Smooth muscle cell (in vitro differentiated cells): ENCODE data around the gene MLLT3. TPM values are rescaled to one million over a fixed set of nuclear protein-coding genes. Genes with fewer than 3 reads are reported as not detected.
A peak's percentile ranks its signal among the peaks of the same experiment; 100 is the strongest.
"Not testable (repeated sequence)": the region's sequence is repeated elsewhere in the genome, so short reads cannot be mapped to it uniquely, and the experiment has no call there.

Source experiments
- DNase-seq: peaks from one replicate; lab custom pipeline; 2025; ENCODE audit not compliant: unreplicated experiment; lab: John Stamatoyannopoulos, UW
- H2AFZ ChIP-seq: fragments of 200-600 bp; sonication (generic); 2 replicates; pipeline ENCODE4 v1.6.0; 2016; ENCODE audit warnings: antibody characterized with exemption, low read depth, mild to moderate bottlenecking
- H3F3A ChIP-seq: fragments of 200-600 bp; sonication (generic); 2 replicates; pipeline ENCODE4 v1.6.0; 2017; ENCODE audit warnings: antibody characterized with exemption, low read depth
- H3K27ac ChIP-seq: fragments of 200-600 bp; sonication (generic); 2 replicates; pipeline ENCODE4 v1.5.1; 2016; ENCODE audit warnings: low read depth, mild to moderate bottlenecking
- H3K27me3 ChIP-seq: fragments of 200-600 bp; sonication (generic); 2 replicates; pipeline ENCODE4 v1.6.1; 2016; ENCODE audit warnings: low read depth, mild to moderate bottlenecking
- H3K36me3 ChIP-seq: fragments of 200-600 bp; sonication (generic); 2 replicates; pipeline ENCODE4 v1.5.1; 2016; ENCODE audit warnings: low read depth
- H3K4me1 ChIP-seq: fragments of 200-600 bp; sonication (generic); 2 replicates; pipeline ENCODE4 v1.5.1; 2016; ENCODE audit warnings: low read depth
- H3K4me2 ChIP-seq: fragments of 200-600 bp; sonication (generic); 2 replicates; pipeline ENCODE4 v1.6.0; 2016; ENCODE audit warnings: mild to moderate bottlenecking
- H3K4me3 ChIP-seq: fragments of 200-600 bp; sonication (generic); 2 replicates; pipeline ENCODE4 v1.5.1; 2016; ENCODE audit warnings: mild to moderate bottlenecking
- H3K79me2 ChIP-seq: fragments of 200-600 bp; sonication (generic); 2 replicates; pipeline ENCODE4 v1.6.0; 2016; ENCODE audit warnings: low read depth, mild to moderate bottlenecking
- H3K9ac ChIP-seq: fragments of 200-600 bp; sonication (generic); 2 replicates; pipeline ENCODE4 v1.6.0; 2016; ENCODE audit warnings: low read depth
- H3K9me3 ChIP-seq: fragments of 200-600 bp; sonication (generic); replicated peaks from 2 replicates; pipeline ENCODE4 v1.5.1; 2016; ENCODE audit warnings: low read depth
- H4K20me1 ChIP-seq: fragments of 200-600 bp; sonication (generic); 2 replicates; pipeline ENCODE4 v1.6.0; 2016; ENCODE audit warnings: low read depth
- WGBS: methylation state at CpG from one replicate; pipeline ENCODE4 v1.1.7; 2016; ENCODE audit warnings: low lambda C conversion rate; 5-methylcytosine and 5-hydroxymethylcytosine counted together
- polyA plus RNA-seq: library from polyadenylated mRNA; unstranded; fragments of >200 nt; fragmentation: Nextera tagmentation; extraction: Ambion mirVana; gene quantifications from 2 replicates; pipeline ENCODE4 v1.2.1, GENCODE V29; 2016
- total RNA-seq: library from RNA; depleted of rRNA; stranded (reverse); fragments of >200 nt; gene quantifications from 2 replicates; pipeline ENCODE4 v1.2.3, GENCODE V29; 2014
- TF ChIP-seq, protein P1 (sequence below): fragments of 200-600 bp; sonication (generic); IDR thresholded peaks from 2 replicates; pipeline ENCODE4 v1.5.1; 2017; ENCODE audit warnings: borderline replicate concordance, mild to moderate bottlenecking, antibody characterized with exemption; ENCODE audit not compliant: insufficient read depth, poor library complexity, severe bottlenecking

Gene MLLT3
- total and polyA plus RNA-seq, 2 experiments from 2014 or later = 21.9 to 29.9 TPM

DNA sequence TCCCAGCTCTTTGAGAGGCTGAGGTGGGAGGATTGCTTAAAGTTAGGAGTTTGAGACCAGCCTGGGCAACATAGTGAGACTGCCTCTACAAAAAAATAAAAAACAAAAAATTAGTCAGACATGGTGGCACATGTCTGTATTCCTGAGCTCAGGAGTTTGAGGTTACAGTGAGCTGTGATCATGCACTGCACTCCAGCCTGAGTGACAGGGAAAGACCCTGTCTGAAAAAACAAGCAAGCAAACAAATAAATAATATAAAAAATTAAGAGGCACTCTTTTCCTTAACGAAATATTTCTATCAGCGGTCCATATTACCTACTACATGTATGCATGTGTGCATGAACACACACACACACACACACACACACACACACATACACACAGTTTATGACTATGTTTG is 40.8 kb upstream of the MLLT3 start:
- Histone ChIP-seq H3F3A (no peaks in the 10 kb centered on the region), H3K27me3 (no peaks in the 10 kb centered on the region), H3K9ac (no peak overlapping the region), H3K4me1 (peaks cover 47% of the 10 kb centered on the region), H2AFZ (no peak overlapping the region), H3K4me3 (no peak overlapping the region), H3K4me2 (no peak overlapping the region), H3K36me3 (no peaks in the 10 kb centered on the region), H3K79me2 (peaks cover 73% of the 10 kb centered on the region), H4K20me1 (peaks cover 19% of the 10 kb centered on the region), H3K9me3 (no peaks in the 10 kb centered on the region), H3K27ac (no peak overlapping the region)
- TF ChIP-seq, protein P1, sequence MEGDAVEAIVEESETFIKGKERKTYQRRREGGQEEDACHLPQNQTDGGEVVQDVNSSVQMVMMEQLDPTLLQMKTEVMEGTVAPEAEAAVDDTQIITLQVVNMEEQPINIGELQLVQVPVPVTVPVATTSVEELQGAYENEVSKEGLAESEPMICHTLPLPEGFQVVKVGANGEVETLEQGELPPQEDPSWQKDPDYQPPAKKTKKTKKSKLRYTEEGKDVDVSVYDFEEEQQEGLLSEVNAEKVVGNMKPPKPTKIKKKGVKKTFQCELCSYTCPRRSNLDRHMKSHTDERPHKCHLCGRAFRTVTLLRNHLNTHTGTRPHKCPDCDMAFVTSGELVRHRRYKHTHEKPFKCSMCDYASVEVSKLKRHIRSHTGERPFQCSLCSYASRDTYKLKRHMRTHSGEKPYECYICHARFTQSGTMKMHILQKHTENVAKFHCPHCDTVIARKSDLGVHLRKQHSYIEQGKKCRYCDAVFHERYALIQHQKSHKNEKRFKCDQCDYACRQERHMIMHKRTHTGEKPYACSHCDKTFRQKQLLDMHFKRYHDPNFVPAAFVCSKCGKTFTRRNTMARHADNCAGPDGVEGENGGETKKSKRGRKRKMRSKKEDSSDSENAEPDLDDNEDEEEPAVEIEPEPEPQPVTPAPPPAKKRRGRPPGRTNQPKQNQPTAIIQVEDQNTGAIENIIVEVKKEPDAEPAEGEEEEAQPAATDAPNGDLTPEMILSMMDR = no peak
- WGBS = 98% methylated on average over 2 of the region's 2 CpGs
- DNase-seq = no peak

DNA sequence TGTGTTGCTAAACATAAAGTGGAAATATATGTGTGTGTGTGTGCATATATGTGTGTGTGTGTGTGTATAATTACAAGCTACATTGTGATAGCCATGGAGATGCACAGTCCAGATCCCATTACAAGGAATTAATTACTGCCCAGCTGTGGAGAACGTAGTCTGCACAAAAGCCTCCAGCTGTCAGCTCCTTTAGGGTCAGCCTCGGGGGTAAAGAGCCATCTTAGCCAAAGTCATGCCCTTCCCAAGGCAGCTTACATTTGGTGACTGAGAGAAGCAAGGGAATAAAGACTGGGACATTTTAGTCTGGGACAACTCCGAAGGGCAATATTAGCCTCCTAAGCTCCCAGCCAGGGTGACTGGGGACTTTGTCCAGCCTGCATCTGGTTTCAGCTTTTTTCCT is 39.9 kb upstream of the MLLT3 start:
- Histone ChIP-seq H4K20me1 (peaks cover 13% of the 10 kb centered on the region), H3K4me2 (peak overlapping the region; percentile 4), H3K4me3 (no peak overlapping the region), H3K79me2 (peaks cover 63% of the 10 kb centered on the region), H3K36me3 (no peaks in the 10 kb centered on the region), H3K9me3 (no peaks in the 10 kb centered on the region), H3K27me3 (no peaks in the 10 kb centered on the region), H3K27ac (no peak overlapping the region), H3K4me1 (peaks cover 47% of the 10 kb centered on the region), H2AFZ (no peak overlapping the region), H3K9ac (no peak overlapping the region), H3F3A (no peaks in the 10 kb centered on the region)
- TF ChIP-seq, protein P1 = no peak
- DNase-seq = no peak
- WGBS = 58% methylated on average over 3 of the region's 3 CpGs

DNA sequence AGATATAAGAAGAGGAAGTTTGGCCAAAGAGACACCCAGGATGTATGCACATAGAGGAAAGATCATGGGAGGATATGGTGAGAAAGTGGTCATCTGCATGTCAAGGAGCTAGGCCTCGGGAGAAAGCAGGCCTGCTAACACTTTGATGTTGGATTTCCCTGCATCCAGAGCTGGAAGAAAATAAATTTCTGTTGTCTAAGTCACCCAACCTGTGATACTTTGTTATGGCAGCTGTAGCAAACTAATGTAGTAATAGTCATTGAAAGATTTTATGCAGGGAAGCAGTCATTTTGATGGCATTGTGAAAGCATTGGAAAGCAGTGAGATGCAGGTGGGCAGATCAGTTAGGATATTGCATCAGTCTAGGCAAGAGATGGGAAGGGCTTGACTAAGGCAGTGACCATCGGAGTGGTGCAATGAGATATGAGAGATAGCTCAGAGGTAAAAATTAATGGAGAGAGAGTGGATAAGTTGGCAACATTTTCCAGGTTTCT is 37.2 kb upstream of the MLLT3 start:
- Histone ChIP-seq H3K9ac (no peak overlapping the region), H3K27ac (no peak overlapping the region), H4K20me1 (peaks cover 12% of the 10 kb centered on the region), H3K36me3 (no peaks in the 10 kb centered on the region), H3K27me3 (no peaks in the 10 kb centered on the region), H3K4me2 (peak overlapping the region; percentile 85), H3K9me3 (no peaks in the 10 kb centered on the region), H3F3A (no peaks in the 10 kb centered on the region), H3K4me1 (peaks cover 47% of the 10 kb centered on the region), H2AFZ (no peak overlapping the region), H3K79me2 (peaks cover 43% of the 10 kb centered on the region), H3K4me3 (peak overlapping the region; percentile 64)
- WGBS = 80% methylated on average over 2 of the region's 2 CpGs
- no peak for DNase-seq
- TF ChIP-seq, protein P1 = no peak

DNA sequence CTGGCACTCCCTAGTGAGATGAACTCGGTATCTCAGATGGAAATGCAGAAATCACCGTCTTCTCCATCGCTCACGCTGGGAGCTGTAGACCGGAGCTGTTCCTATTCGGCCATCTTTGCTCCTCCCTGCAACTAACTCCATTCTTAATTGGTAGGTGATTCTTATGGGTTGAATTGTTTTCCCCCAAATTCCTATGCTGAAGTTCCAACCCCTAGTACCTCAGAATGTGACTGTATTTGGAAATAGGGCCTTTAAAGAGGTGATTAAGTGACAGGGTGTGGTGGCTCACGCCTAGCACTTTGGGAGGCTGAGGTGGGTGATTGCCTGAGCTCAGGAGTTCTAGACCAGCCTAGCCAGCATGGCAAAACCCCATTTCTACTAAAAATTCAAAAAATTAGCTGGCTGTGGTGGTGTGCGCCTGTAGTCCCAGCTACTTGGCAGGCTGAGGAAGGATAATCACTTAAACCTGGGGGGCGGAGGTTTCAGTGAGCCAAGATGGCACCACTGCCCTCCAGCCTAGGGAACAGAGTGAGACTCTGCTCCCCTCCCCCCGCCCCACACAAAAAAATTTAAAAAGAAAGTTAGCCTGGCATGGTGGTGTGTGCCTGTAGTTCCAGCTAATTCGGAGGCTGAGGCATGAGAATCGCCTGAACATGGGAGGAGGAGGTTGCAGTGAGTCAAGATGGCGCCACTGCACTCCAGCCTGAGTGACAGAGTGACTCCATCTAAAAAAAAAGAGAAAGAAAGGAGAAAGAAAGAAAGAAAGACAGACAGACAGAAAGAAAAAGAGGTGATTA is 36.6 kb upstream of the MLLT3 start:
- Histone ChIP-seq H3K4me3 (peak overlapping the region; percentile 64), H3K4me1 (peaks cover 41% of the 10 kb centered on the region), H3K9me3 (no peaks in the 10 kb centered on the region), H2AFZ (peak overlapping the region; percentile 97), H3K27ac (no peak overlapping the region), H4K20me1 (peaks cover 8% of the 10 kb centered on the region), H3K9ac (peak overlapping the region; percentile 44), H3K79me2 (peaks cover 39% of the 10 kb centered on the region), H3F3A (no peaks in the 10 kb centered on the region), H3K4me2 (peak overlapping the region; percentile 85), H3K27me3 (no peaks in the 10 kb centered on the region), H3K36me3 (no peaks in the 10 kb centered on the region)
- no peak for DNase-seq
- WGBS = 47% methylated on average over 12 of the region's 13 CpGs
- TF ChIP-seq, protein P1 = no peak

DNA sequence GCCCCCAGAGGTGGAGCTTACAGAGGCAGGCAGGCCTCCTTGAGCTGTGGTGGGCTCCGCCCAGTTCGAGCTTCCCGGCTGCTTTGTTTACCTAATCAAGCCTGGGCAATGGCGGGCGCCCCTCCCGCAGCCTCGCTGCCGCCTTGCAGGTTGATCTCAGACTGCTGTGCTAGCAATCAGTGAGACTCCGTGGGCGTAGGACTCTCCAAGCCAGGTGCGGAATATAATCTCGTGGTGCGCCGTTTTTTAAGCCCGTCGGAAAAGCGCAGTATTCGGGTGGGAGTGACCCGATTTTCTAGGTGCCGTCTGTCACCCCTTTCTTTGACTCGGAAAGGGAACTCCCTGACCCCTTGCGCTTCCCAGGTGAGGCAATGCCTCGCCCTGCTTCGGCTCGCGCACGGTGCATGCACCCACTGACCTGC is 36.0 kb upstream of the MLLT3 start:
- Histone ChIP-seq H3K4me2 (peak overlapping the region; percentile 85), H3K4me3 (peak overlapping the region; percentile 64), H2AFZ (peak overlapping the region; percentile 97), H3K9ac (peak overlapping the region; percentile 44), H3K79me2 (peaks cover 35% of the 10 kb centered on the region), H3K4me1 (peaks cover 37% of the 10 kb centered on the region)
- H4K20me1 ChIP-seq, H3K27ac ChIP-seq, H3K9me3 ChIP-seq, DNase-seq, H3K27me3 ChIP-seq, H3K36me3 ChIP-seq, H3F3A ChIP-seq: not testable (repeated sequence)
- 13% methylated on average over 26 of the region's 27 CpGs for WGBS
